Sigmoid colon (tissue), 4 donors: Measurements from ENCODE around the gene SLC15A1.

Experiments
- CTCF ChIP-seq, 4 experiments: fragments of 450-650 bp in 3 of 4; fragments of 200-600 bp in 1 of 4; IDR thresholded peaks; one replicate each; pipeline ENCODE4 v1.5.1; 2016 to 2019; ENCODE audit warnings: antibody characterized with exemption in 4 of 4, mild to moderate bottlenecking in 3 of 4, moderate library complexity in 2 of 4
- EP300 ChIP-seq, 4 donors: sonication (generic); formaldehyde crosslinking; IDR thresholded peaks; one replicate each; pipeline ENCODE4 v1.6.1; 2017; ENCODE audit warnings: antibody characterized with exemption in 4 of 4

DNA sequence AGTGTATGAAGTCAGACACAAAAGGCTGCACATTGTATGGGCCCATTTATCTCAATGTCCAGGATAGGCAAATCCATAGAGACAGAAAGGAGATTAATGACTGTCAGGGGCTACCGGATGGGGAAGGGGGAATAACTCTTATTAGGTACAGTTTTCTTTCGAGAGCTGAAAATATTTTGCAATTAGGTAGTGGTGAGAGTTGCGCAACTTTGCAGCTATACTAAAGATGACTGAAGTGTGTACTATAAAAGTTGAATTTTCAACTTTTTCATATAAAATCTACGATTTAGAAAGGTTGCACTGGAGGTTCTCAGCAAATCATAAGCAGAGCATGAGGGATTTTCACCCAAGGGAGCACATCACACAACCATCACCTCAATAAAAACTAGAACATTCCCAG lies 16.1 kb upstream of the SLC15A1 start:
- TF ChIP-seq CTCF (IDR thresholded peaks at IDR 0.05) (no peak), EP300 (IDR thresholded peaks at IDR 0.05) (no peak)
